Measurements from ENCODE around the gene KAT6B. TPM values are rescaled to one million over a fixed set of nuclear protein-coding genes. Genes with fewer than 3 reads are reported as not detected.
"Not testable (repeated sequence)": the region's sequence is repeated elsewhere in the genome, so short reads cannot be mapped to it uniquely, and the experiment has no call there.

KAT6B gene
- total and polyA plus RNA-seq, 5 experiments from 2014 or later: 19.0 to 70.3 (median 29.3) TPM

DNA sequence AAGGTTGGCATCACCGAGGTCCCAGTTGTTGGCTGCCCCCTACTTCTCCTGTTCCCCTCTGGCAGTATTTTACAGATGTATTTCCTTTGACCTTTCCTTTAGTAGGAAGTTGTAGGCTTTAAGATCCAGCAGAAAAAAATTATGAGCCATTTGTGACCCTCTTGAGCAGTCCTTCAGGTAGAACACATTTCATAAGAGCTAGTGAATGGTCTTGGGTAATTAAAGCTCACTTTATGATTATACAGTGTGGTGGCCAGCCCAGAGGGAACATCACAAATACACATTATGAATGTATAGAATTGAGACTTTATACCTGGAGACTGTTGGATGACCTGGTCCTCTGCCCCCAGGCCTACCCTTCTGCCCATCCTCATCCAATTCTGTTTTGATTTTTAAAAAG is 57.0 kb downstream of the KAT6B start:
- Mint-ChIP-seq H3K9me3 (no peaks in the 10 kb centered on the region), H3K4me1 (peaks cover 30 to 83% (median 73%) of the 10 kb centered on the region in 4 donors), H3K36me3 (peaks cover 0 to 7% (median 4%) of the 10 kb centered on the region in 3 donors), H3K27me3 (no peaks in the 10 kb centered on the region), H3K4me3 (no peak overlapping the region), H3K27ac (peak overlapping the region in 3 of 10 donors; percentile 4 to 67 (median 7))
- ATAC-seq (no peak), DNase-seq (no peak)
- POLR2A ChIA-PET: no interaction called here

DNA sequence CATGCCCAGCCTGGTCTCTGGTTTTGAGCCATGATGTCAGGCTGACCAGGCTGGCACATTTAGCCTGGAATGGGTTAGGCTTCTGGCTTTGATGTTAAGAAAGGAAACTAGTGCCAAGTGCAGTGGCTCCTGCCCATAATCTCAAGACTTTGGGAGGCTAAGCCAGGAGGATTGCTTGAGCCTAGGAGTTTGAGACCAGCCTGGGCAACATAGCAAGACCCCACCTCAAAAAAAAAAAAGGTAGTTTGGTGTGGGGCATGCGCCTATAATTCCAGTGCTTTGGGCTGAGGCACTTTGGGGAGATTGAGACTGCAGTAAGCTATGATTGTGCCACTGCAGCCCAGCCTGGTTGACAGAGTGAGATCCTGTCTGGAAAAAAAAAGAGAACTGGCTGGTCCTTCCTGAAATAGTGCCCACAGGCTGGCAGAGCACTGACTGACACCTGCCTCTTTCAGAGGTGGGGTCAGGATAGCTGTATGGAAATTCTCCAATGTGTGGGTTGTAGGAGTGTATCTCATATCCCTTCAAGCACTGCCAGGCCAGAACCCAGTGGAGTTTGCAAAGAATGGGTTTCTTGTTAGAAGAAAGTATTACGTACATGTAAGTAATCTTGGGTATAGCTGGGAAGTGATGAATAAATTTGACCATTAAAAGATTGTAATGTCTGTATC is 61.3 kb downstream of the KAT6B start:
- no peaks in the 10 kb centered on the region for H3K27me3 Mint-ChIP-seq
- no peaks in the 10 kb centered on the region for H3K9me3 Mint-ChIP-seq
- peaks cover 0 to 4% (median 0%) of the 10 kb centered on the region in 3 donors for H3K36me3 Mint-ChIP-seq
- peak overlapping the region in 5 of 10 donors; percentile 2 to 53 (median 16) for H3K27ac Mint-ChIP-seq
- ATAC-seq: no peak
- POLR2A ChIA-PET: no interaction called here
- no peak for DNase-seq
- no peak overlapping the region for H3K4me3 Mint-ChIP-seq
- peaks cover 34 to 84% (median 74%) of the 10 kb centered on the region in 4 donors for H3K4me1 Mint-ChIP-seq

DNA sequence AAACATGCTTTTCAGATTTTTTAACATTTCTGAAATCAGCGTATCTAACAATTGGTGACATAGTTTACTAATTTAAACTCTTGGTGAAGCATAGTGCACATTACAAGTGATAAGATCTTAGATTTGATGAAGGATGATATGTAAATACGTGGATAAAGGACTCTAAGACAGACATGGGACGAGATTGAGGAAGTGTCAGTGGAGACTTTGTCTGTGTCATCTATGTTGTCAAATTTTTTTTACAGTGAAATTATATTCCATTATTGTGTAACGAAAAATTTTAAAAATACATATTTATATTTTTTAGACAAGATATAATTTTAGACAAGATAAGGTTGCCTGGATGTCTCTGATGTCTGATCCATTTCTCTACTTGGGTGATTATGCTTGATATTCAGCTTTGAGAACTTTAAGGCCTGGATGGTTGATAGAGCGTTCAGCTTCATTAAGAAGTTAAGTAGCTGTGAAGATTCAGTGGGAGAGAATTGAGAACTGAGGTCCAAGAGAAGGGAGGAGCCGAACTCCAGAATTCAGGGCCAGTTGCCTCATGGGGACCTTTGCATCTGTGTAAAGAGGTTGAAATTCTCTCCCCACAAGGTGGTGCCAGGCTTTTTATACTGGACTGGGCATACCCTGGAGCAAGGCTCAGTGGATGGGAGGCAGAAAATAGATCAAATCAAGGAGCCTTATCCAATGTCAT is 62.7 kb downstream of the KAT6B start:
- no peaks in the 10 kb centered on the region for H3K27me3 Mint-ChIP-seq
- DNase-seq (no peak), ATAC-seq (no peak)
- H3K4me3 Mint-ChIP-seq: no peak overlapping the region
- H3K36me3 Mint-ChIP-seq: peaks cover 0 to 2% (median 0%) of the 10 kb centered on the region in 3 donors
- H3K27ac Mint-ChIP-seq: peak overlapping the region in 7 of 10 donors; percentile 9 to 64 (median 44)
- POLR2A ChIA-PET: no interaction called here
- peaks cover 31 to 76% (median 66%) of the 10 kb centered on the region in 4 donors for H3K4me1 Mint-ChIP-seq
- no peaks in the 10 kb centered on the region for H3K9me3 Mint-ChIP-seq

DNA sequence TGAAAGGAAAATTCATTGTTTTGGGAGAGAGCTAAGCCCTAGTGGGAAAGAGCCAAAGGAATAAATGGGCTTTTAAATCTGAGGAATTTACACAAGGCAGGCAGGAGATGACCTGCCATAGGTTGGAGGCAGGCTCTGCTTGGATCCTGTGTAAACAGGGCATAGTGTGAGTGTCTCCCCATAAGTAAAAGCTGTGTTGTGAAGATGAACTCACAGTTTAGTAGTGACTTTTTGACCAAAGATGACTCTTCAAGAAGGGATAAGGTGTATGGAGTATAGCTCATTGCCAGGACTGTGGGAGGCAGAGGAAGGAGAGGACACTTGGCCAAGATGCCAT is 63.2 kb downstream of the KAT6B start:
- Mint-ChIP-seq H3K36me3 (peaks cover 0 to 2% (median 0%) of the 10 kb centered on the region in 3 donors), H3K4me1 (peaks cover 32 to 79% (median 67%) of the 10 kb centered on the region in 4 donors), H3K9me3 (no peaks in the 10 kb centered on the region), H3K4me3 (no peak overlapping the region), H3K27ac (peak overlapping the region in 9 of 10 donors; percentile 8 to 64 (median 36)), H3K27me3 (no peaks in the 10 kb centered on the region)
- ATAC-seq: no peak
- no peak for DNase-seq
- POLR2A ChIA-PET: no interaction called here

DNA sequence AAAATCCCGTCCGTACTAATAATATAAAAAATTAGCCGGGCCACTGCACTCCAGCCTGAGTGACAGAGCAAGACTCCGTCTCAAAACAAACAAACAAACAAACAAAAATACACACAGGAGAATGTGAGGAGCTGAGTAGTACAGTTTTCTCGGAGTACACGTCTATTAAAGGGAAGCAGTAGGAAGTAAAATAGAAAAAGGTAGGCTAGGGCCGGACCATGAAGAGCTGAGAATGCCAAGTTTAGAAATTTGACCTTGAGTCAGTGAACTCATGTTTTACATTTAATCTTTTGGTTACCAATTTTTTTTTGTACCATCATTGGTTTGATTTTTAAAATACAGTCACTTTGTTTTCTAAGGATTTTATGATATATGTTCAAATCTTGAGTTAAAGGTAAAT is 64.1 kb downstream of the KAT6B start:
- Mint-ChIP-seq H3K4me3 (no peak overlapping the region), H3K9me3 (no peaks in the 10 kb centered on the region), H3K36me3 (peaks cover 0 to 2% (median 0%) of the 10 kb centered on the region in 3 donors), H3K4me1 (peaks cover 36 to 84% (median 70%) of the 10 kb centered on the region in 4 donors), H3K27ac (peak overlapping the region in 5 of 10 donors; percentile 7 to 60 (median 56)), H3K27me3 (no peaks in the 10 kb centered on the region)
- no peak for ATAC-seq
- POLR2A ChIA-PET: no interaction called here
- DNase-seq: no peak

DNA sequence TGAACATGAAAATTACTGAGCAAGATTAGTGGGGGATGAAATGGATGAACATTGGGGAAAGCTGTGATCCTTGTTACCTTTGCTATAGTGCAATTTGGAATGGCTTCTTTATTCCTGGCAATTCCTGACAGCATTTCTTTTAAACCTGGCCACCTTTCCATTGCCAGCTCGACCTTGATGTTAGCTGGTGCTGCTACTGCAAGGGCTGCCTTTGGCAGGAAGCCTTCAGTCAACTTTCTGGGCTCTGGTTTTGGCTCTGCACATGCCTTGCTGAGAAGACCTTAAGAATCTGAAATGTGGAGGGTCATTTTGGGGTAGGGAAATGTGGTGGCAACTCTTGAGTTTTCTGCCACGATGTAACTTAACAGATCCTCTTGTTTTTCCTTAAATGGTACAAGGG is 64.7 kb downstream of the KAT6B start:
- Mint-ChIP-seq H3K27me3 (no peaks in the 10 kb centered on the region), H3K4me3 (no peak overlapping the region), H3K4me1 (peaks cover 38 to 84% (median 70%) of the 10 kb centered on the region in 4 donors), H3K9me3 (no peaks in the 10 kb centered on the region), H3K36me3 (peaks cover 0 to 2% (median 0%) of the 10 kb centered on the region in 3 donors), H3K27ac (peak overlapping the region in 8 of 10 donors; percentile 2 to 60 (median 33))
- POLR2A ChIA-PET: no interaction called here
- DNase-seq (no peak), ATAC-seq (no peak)

DNA sequence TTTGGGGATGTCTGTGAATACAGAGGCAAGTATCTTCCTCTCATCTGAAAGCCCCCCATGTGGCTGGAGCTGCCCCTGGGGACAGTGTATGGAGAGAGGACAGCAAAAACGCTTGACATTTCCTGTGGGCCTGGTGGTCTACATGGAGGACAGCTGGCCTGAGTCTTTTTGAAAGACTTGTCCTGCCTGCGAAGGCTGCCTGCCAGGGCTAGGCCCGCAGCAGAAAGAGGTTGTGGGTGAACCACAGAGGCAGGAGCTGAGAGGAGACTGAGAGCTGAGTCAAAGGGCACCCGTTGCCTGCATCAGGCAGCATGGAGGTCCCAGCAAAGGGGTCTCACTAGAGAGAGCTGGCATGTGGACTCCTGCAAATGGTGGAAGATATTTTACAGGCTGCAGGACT is 66.4 kb downstream of the KAT6B start:
- POLR2A ChIA-PET: interaction anchor here (0.7 kb wide), 1 partner anchor 786 kb away, joined by 3 read pairs; no protein-coding TSS in a partner anchor
- DNase-seq: no peak
- Mint-ChIP-seq H3K4me3 (no peak overlapping the region), H3K27me3 (no peaks in the 10 kb centered on the region), H3K4me1 (peaks cover 35 to 88% (median 71%) of the 10 kb centered on the region in 4 donors), H3K27ac (peak overlapping the region in 8 of 10 donors; percentile 4 to 66 (median 58)), H3K9me3 (no peaks in the 10 kb centered on the region), H3K36me3 (peaks cover 0 to 2% (median 0%) of the 10 kb centered on the region in 3 donors)
- no peak for ATAC-seq

DNA sequence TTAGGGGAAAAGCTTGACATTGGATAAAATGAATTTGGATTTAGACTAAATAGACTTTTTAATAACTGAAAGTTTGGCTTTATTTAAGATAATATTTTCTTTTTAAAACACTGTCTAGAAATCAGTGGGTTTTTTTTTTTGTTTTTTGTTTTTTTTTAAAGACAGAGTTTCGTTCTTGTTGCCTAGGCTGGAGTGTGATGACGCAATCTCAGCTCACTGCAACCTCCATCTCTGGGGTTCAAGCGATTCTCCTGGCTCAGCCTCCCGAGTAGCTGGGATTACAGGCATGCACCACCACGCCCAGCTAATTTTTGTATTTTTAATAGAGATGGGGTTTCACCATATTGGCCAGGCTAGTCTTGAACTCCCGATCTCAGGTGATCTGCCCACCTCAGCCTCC is 66.9 kb downstream of the KAT6B start:
- H3K4me1 Mint-ChIP-seq: peaks cover 36 to 88% (median 70%) of the 10 kb centered on the region in 4 donors

DNA sequence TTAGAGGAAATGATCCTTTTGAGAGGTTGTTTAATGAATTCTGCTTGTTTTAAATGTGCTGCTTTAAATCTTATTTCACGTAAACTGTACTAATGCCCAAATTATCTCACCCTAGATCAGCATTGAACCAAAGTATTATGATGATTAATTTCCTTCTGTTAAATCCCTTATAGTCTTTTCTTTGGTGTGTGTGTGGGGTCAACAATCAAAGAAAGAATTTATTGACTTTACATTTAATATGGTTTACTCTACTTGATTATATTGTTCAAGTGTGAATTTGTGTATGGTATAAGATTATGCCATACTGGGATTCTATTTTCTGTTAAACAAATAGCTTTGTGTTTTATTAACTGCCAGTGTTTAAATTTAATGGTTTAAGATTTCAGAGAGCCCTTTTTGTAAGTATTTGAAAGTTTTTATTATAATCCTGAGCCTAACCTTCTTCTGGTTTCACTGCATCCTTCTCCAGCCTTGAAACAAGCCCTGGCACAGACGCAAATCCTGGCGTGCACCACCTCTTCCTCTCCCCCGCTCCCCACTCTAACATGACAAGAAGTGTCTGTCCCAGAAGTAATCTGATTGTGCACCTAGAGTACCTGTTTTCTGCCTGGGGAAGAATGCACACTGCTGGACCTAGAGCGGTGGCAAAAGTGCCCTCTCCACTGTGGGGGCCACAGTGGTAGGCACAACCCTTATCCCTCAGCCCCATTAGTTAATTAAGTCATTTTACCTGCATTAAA is 70.6 kb downstream of the KAT6B start:
- POLR2A ChIA-PET: interaction anchor here (0.6 kb wide), 1 partner anchor 64 kb away, joined by 7 read pairs; no protein-coding TSS in a partner anchor
- Mint-ChIP-seq H3K9me3 (no peaks in the 10 kb centered on the region), H3K27me3 (no peaks in the 10 kb centered on the region), H3K4me1 (peaks cover 45 to 81% (median 74%) of the 10 kb centered on the region in 4 donors), H3K27ac (peak overlapping the region in 9 of 10 donors; percentile 21 to 83 (median 76)), H3K36me3 (peaks cover 0 to 2% (median 0%) of the 10 kb centered on the region in 3 donors), H3K4me3 (peak overlapping the region in 4 of 10 donors; percentile 16 to 52 (median 36))
- DNase-seq (no peak), ATAC-seq (no peak)

More for the DNA sequence above, 66.9 kb downstream of the KAT6B start:
- not testable (repeated sequence) for DNase-seq, H3K9me3 Mint-ChIP-seq, ATAC-seq, H3K36me3 Mint-ChIP-seq, H3K4me3 Mint-ChIP-seq, H3K27me3 Mint-ChIP-seq
- POLR2A ChIA-PET: interaction anchor here (0.7 kb wide), 1 partner anchor 786 kb away, joined by 3 read pairs; no protein-coding TSS in a partner anchor
- H3K27ac Mint-ChIP-seq: peak overlapping the region in 1 of 10 donors; percentile 26

DNA sequence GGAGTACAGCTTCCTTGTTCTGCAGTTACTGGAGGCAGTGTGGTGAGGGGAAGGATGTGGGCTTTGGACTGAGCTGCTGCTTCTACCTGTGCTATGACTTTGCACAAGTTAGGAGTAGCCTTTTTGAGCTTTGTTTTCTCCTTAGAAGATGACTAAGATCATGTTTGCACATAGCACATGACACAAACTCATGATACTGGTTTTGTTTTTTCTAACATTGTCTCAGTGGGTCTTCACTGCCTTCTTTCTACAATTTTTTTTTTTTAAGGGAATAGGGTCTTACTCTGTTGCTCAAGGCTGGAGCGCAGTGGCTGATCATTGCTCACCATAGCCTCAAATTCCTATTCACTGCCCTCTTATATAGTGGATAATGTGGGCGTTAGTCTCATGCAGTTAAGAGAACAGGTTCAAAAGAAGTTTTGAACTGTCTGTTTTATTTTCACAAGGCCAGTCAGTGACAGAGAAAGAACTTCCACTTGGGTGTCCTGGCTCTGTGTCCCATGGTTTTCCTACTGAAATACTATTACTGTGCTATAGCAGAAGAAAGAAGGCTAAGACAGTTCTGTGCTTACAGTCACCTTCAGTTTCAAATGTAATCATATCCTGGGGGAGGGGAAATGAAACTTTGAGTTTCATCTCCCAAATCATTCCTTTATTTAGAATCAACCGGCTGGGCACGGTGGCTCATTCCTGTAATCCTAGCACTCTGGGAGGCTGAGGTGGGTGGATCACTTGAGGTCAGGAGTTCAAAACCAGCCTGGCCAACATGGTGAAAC is 72.0 kb downstream of the KAT6B start:
- ATAC-seq (peak; percentile 50 to 56), DNase-seq (peak in 1 of 10 donors; percentile 10)
- Mint-ChIP-seq H3K36me3 (peaks cover 0 to 2% (median 0%) of the 10 kb centered on the region in 3 donors), H3K4me1 (peaks cover 43 to 82% (median 73%) of the 10 kb centered on the region in 4 donors), H3K27ac (peak overlapping the region in 8 of 10 donors; percentile 37 to 78 (median 66)), H3K27me3 (no peaks in the 10 kb centered on the region), H3K4me3 (peak overlapping the region in 7 of 10 donors; percentile 9 to 65 (median 31)), H3K9me3 (no peaks in the 10 kb centered on the region)
- POLR2A ChIA-PET: no interaction called here

DNA sequence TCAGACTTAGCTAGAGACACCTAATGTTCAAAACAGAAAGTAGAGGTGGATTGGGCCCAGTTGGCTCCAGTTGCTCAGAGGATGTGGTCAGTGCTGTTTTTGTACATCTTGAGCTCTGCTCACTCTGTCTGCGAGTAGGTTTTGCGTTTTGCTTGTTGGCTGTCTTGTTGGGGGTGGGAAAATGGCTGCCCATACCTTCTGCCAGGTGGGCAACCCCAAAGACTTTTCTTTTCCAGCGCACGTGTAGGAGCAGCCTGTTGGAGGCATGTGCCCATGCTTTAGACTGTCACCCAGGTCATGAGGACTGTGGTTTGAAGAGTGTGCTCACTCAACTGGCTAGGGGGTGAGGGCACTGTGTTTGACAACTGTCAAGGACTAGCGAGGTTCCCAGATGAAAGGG is 73.9 kb downstream of the KAT6B start:
- POLR2A ChIA-PET: interaction anchor here (0.5 kb wide), 1 partner anchor 13 kb away, joined by 3 read pairs; no protein-coding TSS in a partner anchor
- H3K4me3 Mint-ChIP-seq: peak overlapping the region; percentile 1 to 71 (median 60)

DNA sequence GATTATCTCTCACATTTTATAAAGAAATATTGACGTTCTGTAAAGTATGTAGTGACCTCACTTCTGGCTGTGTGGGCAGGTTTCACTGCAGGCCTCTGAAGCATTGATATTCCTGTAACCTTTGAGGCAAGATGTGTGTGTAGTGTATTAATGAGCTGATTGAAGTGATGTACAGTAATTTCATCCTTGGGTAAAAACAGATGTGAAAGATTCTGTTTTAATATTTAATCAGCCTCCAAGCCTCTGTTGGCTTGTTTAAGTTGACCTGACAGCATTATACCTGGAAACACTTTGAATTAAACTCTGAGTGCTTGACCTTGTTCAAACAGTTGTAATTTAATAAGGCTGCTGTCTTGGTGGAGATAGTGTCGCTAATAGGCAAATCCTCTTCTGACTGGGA is 74.9 kb downstream of the KAT6B start:
- DNase-seq: no peak
- no peaks in the 10 kb centered on the region for H3K9me3 Mint-ChIP-seq
- H3K4me3 Mint-ChIP-seq: peak overlapping the region in 4 of 10 donors; percentile 8 to 45 (median 32)
- H3K27me3 Mint-ChIP-seq: no peaks in the 10 kb centered on the region
- H3K36me3 Mint-ChIP-seq: no peaks in the 10 kb centered on the region
- peak overlapping the region in 7 of 10 donors; percentile 2 to 79 (median 16) for H3K27ac Mint-ChIP-seq
- no peak for ATAC-seq
- POLR2A ChIA-PET: no interaction called here
- H3K4me1 Mint-ChIP-seq: peaks cover 42 to 87% (median 78%) of the 10 kb centered on the region in 4 donors

More for the DNA sequence above, 73.9 kb downstream of the KAT6B start:
- Mint-ChIP-seq H3K27me3 (no peaks in the 10 kb centered on the region), H3K4me1 (peaks cover 44 to 87% (median 77%) of the 10 kb centered on the region in 4 donors), H3K36me3 (no peaks in the 10 kb centered on the region), H3K9me3 (no peaks in the 10 kb centered on the region), H3K27ac (peak overlapping the region; percentile 21 to 91 (median 75))
- ATAC-seq: peak; percentile 66 to 81
- peak in 4 of 10 donors; percentile 20 to 41 (median 23) for DNase-seq

All from naive thymus-derived CD8-positive, alpha-beta T cell (primary cell).